ENCODE data around the gene PTPN2.

Gene PTPN2

GRCh38 chr18:12928206-12928605 lies 44.2 kb upstream of the PTPN2 start:
- Histone ChIP-seq H2AFZ (ENCODE audit: low read depth, low read length) (no peak overlapping the region), H3K27me3 (ENCODE audit: insufficient read depth, low read length, poor library complexity) (no peaks in the 10 kb centered on the region), H3K4me2 (ENCODE audit: insufficient read depth, low read length) (no peak overlapping the region), H4K20me1 (ENCODE audit: insufficient read depth, low read length) (no peaks in the 10 kb centered on the region), H3K4me1 (ENCODE audit: insufficient read depth, low read length) (no peaks in the 10 kb centered on the region), H3K9me3 (ENCODE audit: insufficient read depth, low read length, severe bottlenecking) (no peaks in the 10 kb centered on the region), H3K27ac (ENCODE audit: low read length) (no peak overlapping the region), H3K79me2 (ENCODE audit: insufficient read depth, low read length) (no peaks in the 10 kb centered on the region), H3K36me3 (ENCODE audit: insufficient read depth, low read length) (no peaks in the 10 kb centered on the region), H3K4me3 (ENCODE audit: low read depth in 1 of 2, low read length in 2 of 2) (no peak overlapping the region), H3K9ac (ENCODE audit: low read depth, low read length) (no peak overlapping the region)
- no peak for TF ChIP-seq CTCF (IDR thresholded peaks at IDR 0.05; ENCODE audit: borderline replicate concordance, extremely low read depth, low read length, poor library complexity, severe bottlenecking)
- no peak for TF ChIP-seq EZH2 (IDR thresholded peaks at IDR 0.05; ENCODE audit: borderline replicate concordance, low read depth, low read length, severe bottlenecking)
- ATAC-seq (ENCODE audit: insufficient read depth, low read depth) (no peak), DNase-seq (no peak)

- no peaks in the 10 kb centered on the region for H3K27me3 ChIP-seq (ENCODE audit: insufficient read depth, low read length, poor library complexity)
- no peak overlapping the region for H2AFZ ChIP-seq (ENCODE audit: low read depth, low read length)
- H3K4me2 ChIP-seq (ENCODE audit: insufficient read depth, low read length) = no peak overlapping the region
- no peaks in the 10 kb centered on the region for H3K36me3 ChIP-seq (ENCODE audit: insufficient read depth, low read length)
- no peak for DNase-seq
- H3K9ac ChIP-seq (ENCODE audit: low read depth, low read length) = no peak overlapping the region
- no peaks in the 10 kb centered on the region for H3K9me3 ChIP-seq (ENCODE audit: insufficient read depth, low read length, severe bottlenecking)
- no peak for TF ChIP-seq EZH2 (IDR thresholded peaks at IDR 0.05; ENCODE audit: borderline replicate concordance, low read depth, low read length, severe bottlenecking)
- no peak for TF ChIP-seq CTCF (IDR thresholded peaks at IDR 0.05; ENCODE audit: borderline replicate concordance, extremely low read depth, low read length, poor library complexity, severe bottlenecking)
- no peak overlapping the region for H3K27ac ChIP-seq (ENCODE audit: low read length)
- H3K79me2 ChIP-seq (ENCODE audit: insufficient read depth, low read length) = no peaks in the 10 kb centered on the region
- no peak overlapping the region for H3K4me3 ChIP-seq (ENCODE audit: low read depth in 1 of 2, low read length in 2 of 2)
- no peaks in the 10 kb centered on the region for H4K20me1 ChIP-seq (ENCODE audit: insufficient read depth, low read length)
- ATAC-seq (ENCODE audit: insufficient read depth, low read depth) = no peak
- peaks cover 9% of the 10 kb centered on the region for H3K4me1 ChIP-seq (ENCODE audit: insufficient read depth, low read length)
Observed at GRCh38 chr18:12924616-12925015, 40.6 kb upstream of the PTPN2 start.

GRCh38 chr18:12922266-12922665 lies 38.2 kb upstream of the PTPN2 start:
- no peak overlapping the region for H3K4me2 ChIP-seq (ENCODE audit: insufficient read depth, low read length)
- H3K79me2 ChIP-seq (ENCODE audit: insufficient read depth, low read length) = no peaks in the 10 kb centered on the region
- H3K4me1 ChIP-seq (ENCODE audit: insufficient read depth, low read length) = peaks cover 9% of the 10 kb centered on the region
- no peak overlapping the region for H3K4me3 ChIP-seq (ENCODE audit: low read depth in 1 of 2, low read length in 2 of 2)
- H2AFZ ChIP-seq (ENCODE audit: low read depth, low read length) = no peak overlapping the region
- no peaks in the 10 kb centered on the region for H4K20me1 ChIP-seq (ENCODE audit: insufficient read depth, low read length)
- no peak for DNase-seq
- no peaks in the 10 kb centered on the region for H3K36me3 ChIP-seq (ENCODE audit: insufficient read depth, low read length)
- H3K9ac ChIP-seq (ENCODE audit: low read depth, low read length) = no peak overlapping the region
- H3K9me3 ChIP-seq (ENCODE audit: insufficient read depth, low read length, severe bottlenecking) = no peaks in the 10 kb centered on the region
- no peaks in the 10 kb centered on the region for H3K27me3 ChIP-seq (ENCODE audit: insufficient read depth, low read length, poor library complexity)
- ATAC-seq (ENCODE audit: insufficient read depth, low read depth) = no peak
- H3K27ac ChIP-seq (ENCODE audit: low read length) = no peak overlapping the region
- TF ChIP-seq CTCF (IDR thresholded peaks at IDR 0.05; ENCODE audit: borderline replicate concordance, extremely low read depth, low read length, poor library complexity, severe bottlenecking) (no peak), EZH2 (IDR thresholded peaks at IDR 0.05; ENCODE audit: borderline replicate concordance, low read depth, low read length, severe bottlenecking) (no peak)

GRCh38 chr18:12921178-12921577 lies 37.1 kb upstream of the PTPN2 start:
- 0 out of 2 replicates have a peak overlapping the region, but pooled peaks have one; percentile 3 for H3K27ac ChIP-seq (ENCODE audit: low read length)
- H3K27me3 ChIP-seq (ENCODE audit: insufficient read depth, low read length, poor library complexity) = no peaks in the 10 kb centered on the region
- H3K4me2 ChIP-seq (ENCODE audit: insufficient read depth, low read length) = peak overlapping the region; percentile 3; the same call in 1 of the 2 replicates
- H3K9me3 ChIP-seq (ENCODE audit: insufficient read depth, low read length, severe bottlenecking) = no peaks in the 10 kb centered on the region
- H3K4me3 ChIP-seq (ENCODE audit: low read depth in 1 of 2, low read length in 2 of 2) = no peak overlapping the region
- TF ChIP-seq EZH2 (IDR thresholded peaks at IDR 0.05; ENCODE audit: borderline replicate concordance, low read depth, low read length, severe bottlenecking) (no peak), CTCF (IDR thresholded peaks at IDR 0.05; ENCODE audit: borderline replicate concordance, extremely low read depth, low read length, poor library complexity, severe bottlenecking) (no peak)
- H2AFZ ChIP-seq (ENCODE audit: low read depth, low read length) = peak overlapping the region; percentile 1
- DNase-seq (no peak), ATAC-seq (ENCODE audit: insufficient read depth, low read depth) (peak; percentile 70)
- H4K20me1 ChIP-seq (ENCODE audit: insufficient read depth, low read length) = no peaks in the 10 kb centered on the region
- H3K79me2 ChIP-seq (ENCODE audit: insufficient read depth, low read length) = no peaks in the 10 kb centered on the region
- no peak overlapping the region for H3K9ac ChIP-seq (ENCODE audit: low read depth, low read length)
- no peaks in the 10 kb centered on the region for H3K36me3 ChIP-seq (ENCODE audit: insufficient read depth, low read length)
- peaks cover 9% of the 10 kb centered on the region for H3K4me1 ChIP-seq (ENCODE audit: insufficient read depth, low read length)
